GF-D8 (cell line): Measurements from ENCODE around the gene TMCO1.
"Not testable (repeated sequence)": the region's sequence is repeated elsewhere in the genome, so short reads cannot be mapped to it uniquely, and the experiment has no call there.

ENCODE experiments used
- DNase-seq: peaks from one replicate; lab custom pipeline; 2025; lab: John Stamatoyannopoulos, UW

Gene TMCO1

DNA sequence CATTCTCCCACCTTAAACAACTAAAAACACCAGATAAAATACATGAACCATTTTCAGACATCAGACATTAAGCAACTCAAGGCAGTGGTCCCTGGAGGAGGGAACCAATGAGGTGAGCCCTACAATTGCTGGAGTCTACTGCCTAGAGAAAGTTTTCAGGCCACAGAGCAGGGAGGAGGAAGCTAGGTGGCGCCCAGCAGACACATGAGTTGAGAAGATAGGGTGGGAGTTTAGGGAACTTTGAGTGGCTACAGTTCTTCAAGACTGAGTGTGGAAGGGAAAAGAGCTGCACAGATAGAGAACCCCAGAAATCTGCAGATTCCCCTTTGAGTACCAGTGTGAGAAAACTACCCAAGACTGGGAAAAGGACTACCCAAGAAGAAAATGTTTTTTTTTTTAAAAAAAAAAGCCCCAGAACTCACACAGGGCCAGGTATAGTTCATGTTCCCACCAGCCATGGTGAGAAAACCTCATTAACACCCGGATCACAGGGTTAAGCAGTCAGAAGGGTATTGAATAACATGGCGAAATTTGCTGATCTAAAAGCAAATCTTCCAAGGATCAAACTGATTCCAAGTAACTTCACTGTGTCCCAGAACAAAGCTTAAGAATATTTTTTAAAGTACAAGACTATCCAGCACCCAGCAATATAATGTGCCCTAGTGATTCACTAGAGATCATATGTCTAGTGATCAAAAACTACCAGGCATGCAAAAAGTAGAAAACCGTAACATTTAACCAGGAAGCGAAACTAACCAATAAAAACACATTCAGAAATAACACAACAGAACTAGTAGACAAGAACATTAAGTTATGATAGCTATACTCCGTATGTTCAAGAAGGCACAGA, 82.3 kb downstream of the TMCO1 start:
- peak; percentile 3 for DNase-seq

DNA sequence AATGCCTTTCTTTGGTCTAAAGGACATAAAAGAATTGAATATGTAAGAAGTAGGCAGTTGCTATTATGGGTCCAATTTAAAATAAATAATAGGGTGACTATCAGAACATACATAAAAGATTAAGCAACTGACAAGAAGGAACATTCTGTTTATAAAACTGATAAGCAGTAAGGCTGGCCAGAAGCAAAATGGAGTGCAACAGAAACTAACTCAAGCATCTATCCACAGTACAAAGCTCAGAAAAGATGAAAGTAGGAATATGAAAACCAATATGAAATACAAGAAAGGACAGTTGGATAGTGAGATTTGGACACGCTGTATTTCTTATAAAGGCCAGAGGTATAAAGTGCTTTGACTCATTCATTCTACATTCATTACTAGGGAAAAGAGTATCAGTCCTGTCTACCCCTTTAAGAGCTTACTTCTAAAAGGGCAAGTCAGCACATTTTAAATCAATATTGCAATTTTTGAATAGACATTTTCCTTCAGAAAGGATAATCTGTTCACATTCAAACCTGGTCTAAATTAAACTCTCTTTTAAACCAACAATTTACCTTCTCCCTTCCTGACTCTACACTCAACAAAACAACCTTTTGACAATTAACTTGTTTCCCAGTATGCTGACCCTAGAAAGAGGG, 84.7 kb downstream of the TMCO1 start:
- no peak for DNase-seq

- DNase-seq = not testable (repeated sequence)
Observed at GRCh38 chr1:165680773-165681172, 87.9 kb downstream of the TMCO1 start.

DNA sequence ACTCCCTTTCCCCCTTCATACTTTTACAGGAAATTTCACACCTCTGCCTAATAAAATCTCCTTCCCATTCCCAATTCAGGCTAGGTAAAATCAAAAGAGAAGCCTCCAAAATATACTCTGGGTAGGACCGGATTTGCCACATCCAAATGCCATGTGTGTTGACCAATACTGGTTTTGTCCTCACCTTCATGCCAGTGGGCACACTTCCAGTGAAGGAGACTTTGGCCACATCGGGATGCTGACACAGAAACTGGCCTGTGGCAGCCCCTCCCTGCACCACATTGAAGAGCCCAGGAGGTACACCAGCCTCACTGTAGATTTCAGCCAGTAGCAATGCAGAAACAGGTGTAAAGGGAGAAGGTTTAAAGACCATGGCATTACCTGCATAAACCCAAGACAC, 88.4 kb downstream of the TMCO1 start:
- DNase-seq = no peak

- no peak for DNase-seq
Observed at GRCh38 chr1:165679282-165680036, 89.2 kb downstream of the TMCO1 start.

DNA sequence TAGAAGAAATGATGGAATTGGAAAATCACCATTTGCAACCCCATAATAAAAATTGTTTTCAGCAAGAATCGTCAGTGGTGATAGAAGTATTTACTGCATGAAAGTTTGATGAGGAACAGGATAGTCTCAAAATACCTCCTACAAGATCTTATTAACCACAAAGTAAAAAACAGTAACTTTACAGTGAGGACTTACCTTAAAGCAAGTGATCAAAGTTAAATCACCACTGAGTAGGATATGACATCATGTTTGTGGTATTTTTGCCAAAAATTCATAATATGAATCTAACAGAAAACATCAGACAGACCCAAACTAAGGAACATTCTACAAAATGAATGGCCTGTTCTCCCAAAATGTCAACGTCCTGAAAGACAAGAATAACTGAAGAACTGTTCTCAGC, 90.2 kb downstream of the TMCO1 start:
- no peak for DNase-seq
